Mesenchymal stem cell (in vitro differentiated cells and primary cell): ENCODE measurements around the gene KCNH1.

Experiments
- DNase-seq: peaks from one replicate; pipeline ENCODE4 v3.0.0-alpha.2; 2013
- H2AFZ ChIP-seq: one replicate; pipeline ENCODE4 v1.6.1; 2013; ENCODE audit warnings: low read depth, mild to moderate bottlenecking, control low read depth, inconsistent platforms, low read length, moderate library complexity
- H2AK5ac ChIP-seq: 2 replicates; pipeline ENCODE4 v1.6.1; 2013; ENCODE audit warnings: low read length, moderate library complexity, mild to moderate bottlenecking, inconsistent platforms; ENCODE audit not compliant: severe bottlenecking
- H2BK120ac ChIP-seq: one replicate; pipeline ENCODE4 v1.6.1; 2013; ENCODE audit warnings: low read depth, mild to moderate bottlenecking, inconsistent platforms, low read length, moderate library complexity
- H2BK12ac ChIP-seq, 2 experiments: one replicate each; pipeline ENCODE4 v1.6.1; 2013; ENCODE audit warnings: inconsistent platforms in 2 of 2, low read length in 2 of 2, mild to moderate bottlenecking in 2 of 2, moderate library complexity in 2 of 2, control low read depth in 1 of 2
- H2BK15ac ChIP-seq: one replicate; pipeline ENCODE4 v1.6.1; 2013; ENCODE audit warnings: mild to moderate bottlenecking, low read depth, inconsistent platforms; ENCODE audit not compliant: poor library complexity, severe bottlenecking
- H2BK5ac ChIP-seq: 2 replicates; pipeline ENCODE4 v1.6.1; 2013; ENCODE audit warnings: low read depth, mild to moderate bottlenecking, low read length, control low read depth, inconsistent platforms; ENCODE audit not compliant: poor library complexity, severe bottlenecking
- H3K14ac ChIP-seq, 2 experiments: one replicate each; pipeline ENCODE4 v1.6.1; 2013; ENCODE audit warnings: inconsistent platforms in 2 of 2, low read length in 2 of 2, control low read depth in 1 of 2, mild to moderate bottlenecking in 1 of 2, moderate library complexity in 1 of 2
- H3K18ac ChIP-seq, 2 experiments: one replicate each; pipeline ENCODE4 v1.6.1; 2013; ENCODE audit warnings: inconsistent platforms in 2 of 2, low read length in 2 of 2, control low read depth in 1 of 2, low read depth in 1 of 2, mild to moderate bottlenecking in 1 of 2
- H3K23ac ChIP-seq, 2 experiments: one replicate each; pipeline ENCODE4 v1.6.1; 2013; ENCODE audit warnings: inconsistent platforms in 2 of 2, low read length in 2 of 2, mild to moderate bottlenecking in 2 of 2, moderate library complexity in 2 of 2, control low read depth in 1 of 2
- H3K27ac ChIP-seq: 2 replicates; pipeline ENCODE4 v1.5.1; 2013; ENCODE audit warnings: mild to moderate bottlenecking, moderate library complexity, low read length, control low read depth, inconsistent platforms; ENCODE audit not compliant: poor library complexity, severe bottlenecking
- H3K27me3 ChIP-seq, 2 experiments: 2 replicates each; pipeline versions ENCODE4 v1.6.1 to v1.7.0; 2013; ENCODE audit warnings: low read length in 2 of 2, mild to moderate bottlenecking in 2 of 2, moderate library complexity in 2 of 2, control low read depth in 1 of 2, inconsistent platforms in 1 of 2; ENCODE audit not compliant: control insufficient read depth in 1 of 2, insufficient read depth in 1 of 2
- H3K36me3 ChIP-seq, 2 experiments: 2 replicates each; pipeline versions ENCODE4 v1.6.1 to v1.7.0; 2013; ENCODE audit warnings: low read length in 2 of 2, control low read depth in 1 of 2, inconsistent platforms in 1 of 2, low read depth in 1 of 2, mild to moderate bottlenecking in 1 of 2; ENCODE audit not compliant: insufficient read depth in 2 of 2, control insufficient read depth in 1 of 2
- H3K4ac ChIP-seq, 2 experiments: one replicate each; pipeline ENCODE4 v1.6.1; 2013; ENCODE audit warnings: inconsistent platforms in 2 of 2, low read length in 2 of 2, mild to moderate bottlenecking in 2 of 2, moderate library complexity in 2 of 2, control low read depth in 1 of 2, low read depth in 1 of 2
- H3K4me1 ChIP-seq: 2 replicates; pipeline ENCODE4 v1.6.1; 2013; ENCODE audit warnings: low read depth, low read length, control low read depth; ENCODE audit not compliant: control insufficient read depth, insufficient read depth
- H3K4me2 ChIP-seq: 2 replicates; pipeline ENCODE4 v1.6.1; 2013; ENCODE audit warnings: low read length, mild to moderate bottlenecking, inconsistent platforms; ENCODE audit not compliant: poor library complexity, severe bottlenecking
- H3K4me3 ChIP-seq, 2 experiments: 2 replicates each; pipeline versions ENCODE4 v1.5.1 to v1.7.0; 2013; ENCODE audit warnings: low read length in 2 of 2, mild to moderate bottlenecking in 2 of 2, control low read depth in 1 of 2, low read depth in 1 of 2; ENCODE audit not compliant: insufficient read depth in 1 of 2
- H3K79me1 ChIP-seq: replicated peaks from 2 replicates; pipeline ENCODE4 v1.6.1; 2013; ENCODE audit warnings: mild to moderate bottlenecking, control low read depth, low read length, inconsistent platforms; ENCODE audit not compliant: poor library complexity, severe bottlenecking
- H3K9ac ChIP-seq: 2 replicates; pipeline ENCODE4 v1.7.0; 2013; ENCODE audit warnings: mild to moderate bottlenecking, low read length, moderate library complexity
- H3K9me3 ChIP-seq: 2 replicates; pipeline ENCODE4 v1.7.0; 2013; ENCODE audit warnings: mild to moderate bottlenecking, low read length; ENCODE audit not compliant: control insufficient read depth
- H4K8ac ChIP-seq: one replicate; pipeline ENCODE4 v1.6.1; 2013; ENCODE audit warnings: inconsistent platforms, mild to moderate bottlenecking, low read length, moderate library complexity
- H4K91ac ChIP-seq: one replicate; pipeline ENCODE4 v1.6.1; 2013; ENCODE audit warnings: mild to moderate bottlenecking, low read length, inconsistent platforms
- WGBS: methylation state at CpG from one replicate; pipeline ENCODE4 v1.1.7; 2013; ENCODE audit warnings: mixed read lengths; 5-methylcytosine and 5-hydroxymethylcytosine counted together

The KCNH1 gene

GRCh38 chr1:210899676-210900075, 234.3 kb downstream of the KCNH1 start:
- 40% methylated on average over 1 of the region's 2 CpGs for WGBS
- no peaks in the 10 kb centered on the region for H3K36me3 ChIP-seq
- H3K4me2 ChIP-seq = no peak overlapping the region
- no peak overlapping the region for H2BK5ac ChIP-seq
- H2BK120ac ChIP-seq = no peak overlapping the region
- H3K4ac ChIP-seq = no peak overlapping the region
- no peak overlapping the region for H2AK5ac ChIP-seq
- no peak overlapping the region for H2BK12ac ChIP-seq
- H3K14ac ChIP-seq = no peak overlapping the region
- no peak overlapping the region for H3K18ac ChIP-seq
- H3K4me3 ChIP-seq = no peak overlapping the region
- no peak overlapping the region for H3K27ac ChIP-seq
- no peak overlapping the region for H2AFZ ChIP-seq
- H3K4me1 ChIP-seq = peaks cover 4% of the 10 kb centered on the region
- no peak overlapping the region for H4K8ac ChIP-seq
- H3K9ac ChIP-seq = no peak overlapping the region
- peaks cover 8% of the 10 kb centered on the region for H3K79me1 ChIP-seq
- no peak overlapping the region for H3K23ac ChIP-seq
- DNase-seq = no peak
- no peak overlapping the region for H4K91ac ChIP-seq
- no peaks in the 10 kb centered on the region for H3K27me3 ChIP-seq
- H2BK15ac ChIP-seq = no peak overlapping the region
- no peaks in the 10 kb centered on the region for H3K9me3 ChIP-seq

GRCh38 chr1:210898473-210898872, 235.5 kb downstream of the KCNH1 start:
- H3K27ac ChIP-seq = no peak overlapping the region
- H3K79me1 ChIP-seq = peaks cover 8% of the 10 kb centered on the region
- no peak for DNase-seq
- no peak overlapping the region for H3K4ac ChIP-seq
- H3K4me2 ChIP-seq = no peak overlapping the region
- H3K4me3 ChIP-seq = no peak overlapping the region
- no peak overlapping the region for H2BK120ac ChIP-seq
- no peak overlapping the region for H2BK15ac ChIP-seq
- H2AFZ ChIP-seq = no peak overlapping the region
- H3K27me3 ChIP-seq = no peaks in the 10 kb centered on the region
- no peak overlapping the region for H4K91ac ChIP-seq
- H3K9me3 ChIP-seq = peaks cover 5% of the 10 kb centered on the region
- peaks cover 3% of the 10 kb centered on the region for H3K4me1 ChIP-seq
- H2BK12ac ChIP-seq = no peak overlapping the region
- H3K36me3 ChIP-seq = no peaks in the 10 kb centered on the region
- no peak overlapping the region for H3K9ac ChIP-seq
- no peak overlapping the region for H3K23ac ChIP-seq
- H2BK5ac ChIP-seq = no peak overlapping the region
- H4K8ac ChIP-seq = no peak overlapping the region
- no peak overlapping the region for H3K14ac ChIP-seq
- peak overlapping the region; percentile 44 for H2AK5ac ChIP-seq
- H3K18ac ChIP-seq = no peak overlapping the region
- WGBS = 84% methylated on average over 4 of the region's 5 CpGs

GRCh38 chr1:210883821-210884220, 250.1 kb downstream of the KCNH1 start:
- H3K27ac ChIP-seq = peak overlapping the region; percentile 98
- peak; percentile 72 for DNase-seq
- no peak overlapping the region for H3K9ac ChIP-seq
- H3K23ac ChIP-seq = no peak overlapping the region
- no peak overlapping the region for H2BK15ac ChIP-seq
- peaks cover 8% of the 10 kb centered on the region for H3K9me3 ChIP-seq
- no peak overlapping the region for H4K8ac ChIP-seq
- H2AFZ ChIP-seq = no peak overlapping the region
- no peak overlapping the region for H2BK120ac ChIP-seq
- 60% methylated on average over 2 of the region's 2 CpGs for WGBS
- peak overlapping the region; percentile 76 for H2AK5ac ChIP-seq
- no peak overlapping the region for H3K4ac ChIP-seq
- H3K79me1 ChIP-seq = peaks cover 7% of the 10 kb centered on the region
- H3K4me2 ChIP-seq = no peak overlapping the region
- no peaks in the 10 kb centered on the region for H3K27me3 ChIP-seq
- H4K91ac ChIP-seq = no peak overlapping the region
- peaks cover 4% of the 10 kb centered on the region for H3K4me1 ChIP-seq
- no peak overlapping the region for H2BK12ac ChIP-seq
- H3K36me3 ChIP-seq = no peaks in the 10 kb centered on the region
- no peak overlapping the region for H3K18ac ChIP-seq
- no peak overlapping the region for H3K4me3 ChIP-seq
- no peak overlapping the region for H2BK5ac ChIP-seq
- no peak overlapping the region for H3K14ac ChIP-seq

GRCh38 chr1:210882414-210883221, 251.3 kb downstream of the KCNH1 start:
- peak; percentile 74 for DNase-seq
- Histone ChIP-seq H3K4me1 (peaks cover 4% of the 10 kb centered on the region), H3K18ac (peak overlapping the region; percentile 29 to 38), H3K27me3 (no peaks in the 10 kb centered on the region), H4K91ac (no peak overlapping the region), H2BK12ac (no peak overlapping the region), H2BK120ac (no peak overlapping the region), H3K79me1 (peaks cover 7% of the 10 kb centered on the region), H3K14ac (no peak overlapping the region), H3K9ac (no peak overlapping the region), H2BK5ac (peak overlapping the region; percentile 89), H3K4me3 (no peak overlapping the region), H3K27ac (peak overlapping the region; percentile 99), H2AFZ (no peak overlapping the region), H3K36me3 (no peaks in the 10 kb centered on the region), H3K23ac (no peak overlapping the region), H3K4me2 (peak overlapping the region; percentile 38), H3K4ac (no peak overlapping the region), H2BK15ac (no peak overlapping the region), H2AK5ac (peak overlapping the region; percentile 96), H4K8ac (no peak overlapping the region), H3K9me3 (peaks cover 11% of the 10 kb centered on the region)
- WGBS = 71% methylated on average over 3 of the region's 8 CpGs
